Mesenchymal stem cell (in vitro differentiated cells and primary cell): ENCODE data around the gene RIMBP2.

Experiments used
- DNase-seq: peaks from one replicate; pipeline ENCODE4 v3.0.0-alpha.2; 2013
- H2AFZ ChIP-seq: one replicate; pipeline ENCODE4 v1.6.1; 2013; ENCODE audit warnings: low read depth, mild to moderate bottlenecking, control low read depth, inconsistent platforms, low read length, moderate library complexity
- H2AK5ac ChIP-seq: 2 replicates; pipeline ENCODE4 v1.6.1; 2013; ENCODE audit warnings: low read length, moderate library complexity, mild to moderate bottlenecking, inconsistent platforms; ENCODE audit not compliant: severe bottlenecking
- H2BK120ac ChIP-seq: one replicate; pipeline ENCODE4 v1.6.1; 2013; ENCODE audit warnings: low read depth, mild to moderate bottlenecking, inconsistent platforms, low read length, moderate library complexity
- H2BK12ac ChIP-seq, 2 experiments: one replicate each; pipeline ENCODE4 v1.6.1; 2013; ENCODE audit warnings: inconsistent platforms in 2 of 2, low read length in 2 of 2, mild to moderate bottlenecking in 2 of 2, moderate library complexity in 2 of 2, control low read depth in 1 of 2
- H2BK15ac ChIP-seq: one replicate; pipeline ENCODE4 v1.6.1; 2013; ENCODE audit warnings: mild to moderate bottlenecking, low read depth, inconsistent platforms; ENCODE audit not compliant: poor library complexity, severe bottlenecking
- H2BK5ac ChIP-seq: 2 replicates; pipeline ENCODE4 v1.6.1; 2013; ENCODE audit warnings: low read depth, mild to moderate bottlenecking, low read length, control low read depth, inconsistent platforms; ENCODE audit not compliant: poor library complexity, severe bottlenecking
- H3K14ac ChIP-seq, 2 experiments: one replicate each; pipeline ENCODE4 v1.6.1; 2013; ENCODE audit warnings: inconsistent platforms in 2 of 2, low read length in 2 of 2, control low read depth in 1 of 2, mild to moderate bottlenecking in 1 of 2, moderate library complexity in 1 of 2
- H3K18ac ChIP-seq, 2 experiments: one replicate each; pipeline ENCODE4 v1.6.1; 2013; ENCODE audit warnings: inconsistent platforms in 2 of 2, low read length in 2 of 2, control low read depth in 1 of 2, low read depth in 1 of 2, mild to moderate bottlenecking in 1 of 2
- H3K23ac ChIP-seq, 2 experiments: one replicate each; pipeline ENCODE4 v1.6.1; 2013; ENCODE audit warnings: inconsistent platforms in 2 of 2, low read length in 2 of 2, mild to moderate bottlenecking in 2 of 2, moderate library complexity in 2 of 2, control low read depth in 1 of 2
- H3K27ac ChIP-seq: 2 replicates; pipeline ENCODE4 v1.5.1; 2013; ENCODE audit warnings: mild to moderate bottlenecking, moderate library complexity, low read length, control low read depth, inconsistent platforms; ENCODE audit not compliant: poor library complexity, severe bottlenecking
- H3K27me3 ChIP-seq, 2 experiments: 2 replicates each; pipeline versions ENCODE4 v1.6.1 to v1.7.0; 2013; ENCODE audit warnings: low read length in 2 of 2, mild to moderate bottlenecking in 2 of 2, moderate library complexity in 2 of 2, control low read depth in 1 of 2, inconsistent platforms in 1 of 2; ENCODE audit not compliant: control insufficient read depth in 1 of 2, insufficient read depth in 1 of 2
- H3K36me3 ChIP-seq, 2 experiments: 2 replicates each; pipeline versions ENCODE4 v1.6.1 to v1.7.0; 2013; ENCODE audit warnings: low read length in 2 of 2, control low read depth in 1 of 2, inconsistent platforms in 1 of 2, low read depth in 1 of 2, mild to moderate bottlenecking in 1 of 2; ENCODE audit not compliant: insufficient read depth in 2 of 2, control insufficient read depth in 1 of 2
- H3K4ac ChIP-seq, 2 experiments: one replicate each; pipeline ENCODE4 v1.6.1; 2013; ENCODE audit warnings: inconsistent platforms in 2 of 2, low read length in 2 of 2, mild to moderate bottlenecking in 2 of 2, moderate library complexity in 2 of 2, control low read depth in 1 of 2, low read depth in 1 of 2
- H3K4me1 ChIP-seq: 2 replicates; pipeline ENCODE4 v1.6.1; 2013; ENCODE audit warnings: low read depth, low read length, control low read depth; ENCODE audit not compliant: control insufficient read depth, insufficient read depth
- H3K4me2 ChIP-seq: 2 replicates; pipeline ENCODE4 v1.6.1; 2013; ENCODE audit warnings: low read length, mild to moderate bottlenecking, inconsistent platforms; ENCODE audit not compliant: poor library complexity, severe bottlenecking
- H3K4me3 ChIP-seq, 2 experiments: 2 replicates each; pipeline versions ENCODE4 v1.5.1 to v1.7.0; 2013; ENCODE audit warnings: low read length in 2 of 2, mild to moderate bottlenecking in 2 of 2, control low read depth in 1 of 2, low read depth in 1 of 2; ENCODE audit not compliant: insufficient read depth in 1 of 2
- H3K79me1 ChIP-seq: replicated peaks from 2 replicates; pipeline ENCODE4 v1.6.1; 2013; ENCODE audit warnings: mild to moderate bottlenecking, control low read depth, low read length, inconsistent platforms; ENCODE audit not compliant: poor library complexity, severe bottlenecking
- H3K9ac ChIP-seq: 2 replicates; pipeline ENCODE4 v1.7.0; 2013; ENCODE audit warnings: mild to moderate bottlenecking, low read length, moderate library complexity
- H3K9me3 ChIP-seq: 2 replicates; pipeline ENCODE4 v1.7.0; 2013; ENCODE audit warnings: mild to moderate bottlenecking, low read length; ENCODE audit not compliant: control insufficient read depth
- H4K8ac ChIP-seq: one replicate; pipeline ENCODE4 v1.6.1; 2013; ENCODE audit warnings: inconsistent platforms, mild to moderate bottlenecking, low read length, moderate library complexity
- H4K91ac ChIP-seq: one replicate; pipeline ENCODE4 v1.6.1; 2013; ENCODE audit warnings: mild to moderate bottlenecking, low read length, inconsistent platforms
- WGBS: methylation state at CpG from one replicate; pipeline ENCODE4 v1.1.7; 2013; ENCODE audit warnings: mixed read lengths; 5-methylcytosine and 5-hydroxymethylcytosine counted together

RIMBP2 gene

GRCh38 chr12:130627175-130627574 is 88.9 kb downstream of the RIMBP2 start:
- H3K36me3 ChIP-seq: no peaks in the 10 kb centered on the region
- DNase-seq: no peak
- H4K91ac ChIP-seq: no peak overlapping the region
- H3K14ac ChIP-seq: no peak overlapping the region
- no peak overlapping the region for H2BK12ac ChIP-seq
- no peak overlapping the region for H3K18ac ChIP-seq
- H3K79me1 ChIP-seq: no peaks in the 10 kb centered on the region
- H2BK5ac ChIP-seq: no peak overlapping the region
- H3K4ac ChIP-seq: no peak overlapping the region
- peaks cover 19% of the 10 kb centered on the region for H3K9me3 ChIP-seq
- no peak overlapping the region for H4K8ac ChIP-seq
- H3K27me3 ChIP-seq: no peaks in the 10 kb centered on the region
- H2BK15ac ChIP-seq: no peak overlapping the region
- no peak overlapping the region for H3K23ac ChIP-seq
- no peak overlapping the region for H2AK5ac ChIP-seq
- H2BK120ac ChIP-seq: no peak overlapping the region
- no peak overlapping the region for H3K27ac ChIP-seq
- no peak overlapping the region for H3K9ac ChIP-seq
- no peaks in the 10 kb centered on the region for H3K4me1 ChIP-seq
- H3K4me3 ChIP-seq: no peak overlapping the region
- no peak overlapping the region for H3K4me2 ChIP-seq
- WGBS: 88% methylated on average over 7 of the region's 7 CpGs
- no peak overlapping the region for H2AFZ ChIP-seq

DNA sequence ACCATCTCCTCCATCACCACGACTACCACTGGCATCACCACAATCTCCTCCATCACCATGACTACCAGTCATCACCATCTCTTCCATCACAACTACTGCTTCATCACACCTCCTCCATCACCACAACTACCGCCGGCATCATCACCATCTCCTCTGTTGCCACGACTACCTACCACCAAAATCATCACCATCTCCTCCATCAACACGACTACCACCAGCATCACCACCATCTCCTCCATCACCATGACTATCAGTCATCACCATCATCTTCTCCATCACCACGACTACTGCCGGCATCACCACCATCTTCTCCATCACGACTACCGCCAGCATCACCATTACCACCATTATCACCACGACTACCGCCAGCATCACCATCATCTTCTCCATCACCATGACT is 89.5 kb downstream of the RIMBP2 start:
- H2BK5ac ChIP-seq: no peak overlapping the region
- DNase-seq: no peak
- H2AK5ac ChIP-seq: no peak overlapping the region
- no peak overlapping the region for H3K27ac ChIP-seq
- no peak overlapping the region for H2BK15ac ChIP-seq
- H3K9me3 ChIP-seq: peaks cover 19% of the 10 kb centered on the region
- no peak overlapping the region for H3K9ac ChIP-seq
- H3K4ac ChIP-seq: no peak overlapping the region
- H3K18ac ChIP-seq: no peak overlapping the region
- H2BK12ac ChIP-seq: no peak overlapping the region
- no peaks in the 10 kb centered on the region for H3K79me1 ChIP-seq
- H3K27me3 ChIP-seq: no peaks in the 10 kb centered on the region
- H4K8ac ChIP-seq: no peak overlapping the region
- WGBS: 76% methylated on average over 11 of the region's 11 CpGs
- H2AFZ ChIP-seq: no peak overlapping the region
- no peak overlapping the region for H3K23ac ChIP-seq
- H3K4me2 ChIP-seq: no peak overlapping the region
- no peak overlapping the region for H3K4me3 ChIP-seq
- H4K91ac ChIP-seq: no peak overlapping the region
- no peaks in the 10 kb centered on the region for H3K4me1 ChIP-seq
- H3K36me3 ChIP-seq: no peaks in the 10 kb centered on the region
- H2BK120ac ChIP-seq: no peak overlapping the region
- no peak overlapping the region for H3K14ac ChIP-seq

DNA sequence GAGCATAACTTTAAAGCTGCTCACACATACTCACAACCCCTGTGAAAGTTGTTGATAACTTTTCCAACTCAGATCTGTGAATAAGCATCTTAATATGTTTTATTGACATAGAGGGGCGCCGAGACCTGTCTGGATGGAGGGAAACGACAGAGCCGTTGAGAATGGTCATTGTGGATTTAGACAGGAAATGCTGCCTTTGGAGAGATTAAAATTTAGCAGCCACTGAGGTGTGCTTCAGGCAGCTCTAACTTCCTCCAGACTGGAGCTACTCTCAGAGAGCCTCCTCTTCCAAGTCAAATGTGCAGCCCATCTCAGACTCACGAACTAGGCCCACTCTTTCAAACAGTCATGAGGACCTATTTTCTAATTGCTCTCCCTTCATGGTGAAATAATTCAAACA is 90.9 kb downstream of the RIMBP2 start:
- H3K79me1 ChIP-seq: no peaks in the 10 kb centered on the region
- H3K4me2 ChIP-seq: no peak overlapping the region

DNA sequence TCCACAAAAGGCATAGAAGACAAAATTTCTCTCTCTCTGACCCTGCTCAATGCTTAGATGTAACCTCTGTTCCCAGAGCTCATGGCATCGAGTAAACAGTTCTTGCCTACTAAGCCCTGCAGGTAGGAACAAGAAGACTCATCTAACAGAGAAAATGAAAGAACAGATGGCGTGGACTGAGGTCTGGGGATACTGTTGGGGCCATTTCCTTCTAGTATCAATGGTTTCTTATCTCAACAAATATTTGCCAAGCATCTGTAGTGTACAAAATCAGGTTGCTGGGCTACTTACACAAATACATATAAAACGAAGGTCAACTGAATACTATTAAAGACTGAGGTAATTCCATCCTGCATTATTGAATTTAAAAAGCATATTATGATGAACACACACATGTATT is 93.3 kb downstream of the RIMBP2 start:
- WGBS: 57% methylated on average over 1 of the region's 3 CpGs
- H4K8ac ChIP-seq: no peak overlapping the region
- peaks cover 20% of the 10 kb centered on the region for H3K9me3 ChIP-seq
- no peak overlapping the region for H2BK5ac ChIP-seq
- no peak overlapping the region for H3K14ac ChIP-seq
- H2BK12ac ChIP-seq: no peak overlapping the region
- H3K18ac ChIP-seq: no peak overlapping the region
- H3K9ac ChIP-seq: no peak overlapping the region
- no peak overlapping the region for H3K4me3 ChIP-seq
- H3K4ac ChIP-seq: no peak overlapping the region
- H3K27ac ChIP-seq: no peak overlapping the region
- no peak overlapping the region for H2AFZ ChIP-seq
- H2AK5ac ChIP-seq: no peak overlapping the region
- H3K4me2 ChIP-seq: no peak overlapping the region
- H4K91ac ChIP-seq: no peak overlapping the region
- DNase-seq: no peak
- no peak overlapping the region for H2BK120ac ChIP-seq
- H2BK15ac ChIP-seq: no peak overlapping the region
- no peaks in the 10 kb centered on the region for H3K4me1 ChIP-seq
- H3K23ac ChIP-seq: no peak overlapping the region
- H3K79me1 ChIP-seq: no peaks in the 10 kb centered on the region
- H3K36me3 ChIP-seq: no peaks in the 10 kb centered on the region
- H3K27me3 ChIP-seq: no peaks in the 10 kb centered on the region

More for the DNA sequence above, 90.9 kb downstream of the RIMBP2 start:
- H3K27me3 ChIP-seq: no peaks in the 10 kb centered on the region
- H3K18ac ChIP-seq: no peak overlapping the region
- WGBS: 64% methylated on average over 5 of the region's 5 CpGs
- no peak overlapping the region for H3K14ac ChIP-seq
- no peak for DNase-seq
- peaks cover 23% of the 10 kb centered on the region for H3K9me3 ChIP-seq
- H2AK5ac ChIP-seq: no peak overlapping the region
- no peak overlapping the region for H3K23ac ChIP-seq
- no peak overlapping the region for H4K91ac ChIP-seq
- H3K27ac ChIP-seq: no peak overlapping the region
- H3K4me3 ChIP-seq: no peak overlapping the region
- no peak overlapping the region for H2BK12ac ChIP-seq
- H3K4me1 ChIP-seq: no peaks in the 10 kb centered on the region
- no peak overlapping the region for H2BK15ac ChIP-seq
- H4K8ac ChIP-seq: no peak overlapping the region
- no peak overlapping the region for H3K4ac ChIP-seq
- no peak overlapping the region for H2BK120ac ChIP-seq
- no peaks in the 10 kb centered on the region for H3K36me3 ChIP-seq
- no peak overlapping the region for H3K9ac ChIP-seq
- no peak overlapping the region for H2AFZ ChIP-seq
- no peak overlapping the region for H2BK5ac ChIP-seq
